Vagina (tissue), 2 donors: ENCODE measurements around the gene CELF4.

Experiments
- POLR2A ChIP-seq, 2 donors: fragments of 450-650 bp; IDR thresholded peaks; one replicate each; pipeline ENCODE4 v1.6.1; 2017; ENCODE audit warnings: antibody characterized with exemption in 2 of 2, mild to moderate bottlenecking in 2 of 2, moderate library complexity in 2 of 2
- TF ChIP-seq, protein P1 (sequence below), 3 experiments: fragments of 450-650 bp in 2 of 3; fragments of 200-600 bp in 1 of 3; sonication (generic) in 1 of 3; IDR thresholded peaks; one replicate each; pipeline ENCODE4 v1.5.1; 2017 to 2019; ENCODE audit warnings: antibody characterized with exemption in 3 of 3, mild to moderate bottlenecking in 2 of 3, moderate library complexity in 2 of 3

GRCh38 chr18:37582261-37582660 is 16.7 kb upstream of the CELF4 start:
- TF ChIP-seq, protein P1, sequence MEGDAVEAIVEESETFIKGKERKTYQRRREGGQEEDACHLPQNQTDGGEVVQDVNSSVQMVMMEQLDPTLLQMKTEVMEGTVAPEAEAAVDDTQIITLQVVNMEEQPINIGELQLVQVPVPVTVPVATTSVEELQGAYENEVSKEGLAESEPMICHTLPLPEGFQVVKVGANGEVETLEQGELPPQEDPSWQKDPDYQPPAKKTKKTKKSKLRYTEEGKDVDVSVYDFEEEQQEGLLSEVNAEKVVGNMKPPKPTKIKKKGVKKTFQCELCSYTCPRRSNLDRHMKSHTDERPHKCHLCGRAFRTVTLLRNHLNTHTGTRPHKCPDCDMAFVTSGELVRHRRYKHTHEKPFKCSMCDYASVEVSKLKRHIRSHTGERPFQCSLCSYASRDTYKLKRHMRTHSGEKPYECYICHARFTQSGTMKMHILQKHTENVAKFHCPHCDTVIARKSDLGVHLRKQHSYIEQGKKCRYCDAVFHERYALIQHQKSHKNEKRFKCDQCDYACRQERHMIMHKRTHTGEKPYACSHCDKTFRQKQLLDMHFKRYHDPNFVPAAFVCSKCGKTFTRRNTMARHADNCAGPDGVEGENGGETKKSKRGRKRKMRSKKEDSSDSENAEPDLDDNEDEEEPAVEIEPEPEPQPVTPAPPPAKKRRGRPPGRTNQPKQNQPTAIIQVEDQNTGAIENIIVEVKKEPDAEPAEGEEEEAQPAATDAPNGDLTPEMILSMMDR (IDR thresholded peaks at IDR 0.05) = no peak
- no peak for TF ChIP-seq POLR2A (IDR thresholded peaks at IDR 0.05)
